Cerebellar nuclear complex (tissue), 1 donor: ENCODE data around the gene CGAS.
"Not testable (repeated sequence)": the region's sequence is repeated elsewhere in the genome, so short reads cannot be mapped to it uniquely, and the experiment has no call there.

Source experiments
- DNase-seq, 2 experiments: peaks; one replicate each; lab custom pipeline; 2025; lab: John Stamatoyannopoulos, UW

Gene CGAS

DNA sequence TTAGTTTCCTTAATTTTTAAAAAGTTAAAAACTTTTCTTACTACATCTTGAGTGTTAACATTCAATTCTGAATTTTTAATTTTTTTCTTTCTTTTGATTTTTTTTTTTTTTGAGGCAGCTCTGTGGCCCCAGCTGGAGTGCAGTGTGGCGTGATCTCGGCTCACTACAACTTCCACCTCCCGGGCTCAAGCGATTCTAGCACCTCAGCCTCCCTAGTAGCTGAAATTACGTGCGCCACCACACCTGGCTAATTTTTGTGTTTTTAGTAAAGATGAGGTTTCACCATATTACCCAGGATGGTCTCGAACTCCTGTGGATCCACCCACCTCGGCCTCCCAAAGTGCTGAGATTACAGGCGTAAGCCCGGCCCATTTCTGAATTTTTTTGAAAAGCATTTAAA is 56.2 kb downstream of the CGAS start:
- no peak for DNase-seq

DNA sequence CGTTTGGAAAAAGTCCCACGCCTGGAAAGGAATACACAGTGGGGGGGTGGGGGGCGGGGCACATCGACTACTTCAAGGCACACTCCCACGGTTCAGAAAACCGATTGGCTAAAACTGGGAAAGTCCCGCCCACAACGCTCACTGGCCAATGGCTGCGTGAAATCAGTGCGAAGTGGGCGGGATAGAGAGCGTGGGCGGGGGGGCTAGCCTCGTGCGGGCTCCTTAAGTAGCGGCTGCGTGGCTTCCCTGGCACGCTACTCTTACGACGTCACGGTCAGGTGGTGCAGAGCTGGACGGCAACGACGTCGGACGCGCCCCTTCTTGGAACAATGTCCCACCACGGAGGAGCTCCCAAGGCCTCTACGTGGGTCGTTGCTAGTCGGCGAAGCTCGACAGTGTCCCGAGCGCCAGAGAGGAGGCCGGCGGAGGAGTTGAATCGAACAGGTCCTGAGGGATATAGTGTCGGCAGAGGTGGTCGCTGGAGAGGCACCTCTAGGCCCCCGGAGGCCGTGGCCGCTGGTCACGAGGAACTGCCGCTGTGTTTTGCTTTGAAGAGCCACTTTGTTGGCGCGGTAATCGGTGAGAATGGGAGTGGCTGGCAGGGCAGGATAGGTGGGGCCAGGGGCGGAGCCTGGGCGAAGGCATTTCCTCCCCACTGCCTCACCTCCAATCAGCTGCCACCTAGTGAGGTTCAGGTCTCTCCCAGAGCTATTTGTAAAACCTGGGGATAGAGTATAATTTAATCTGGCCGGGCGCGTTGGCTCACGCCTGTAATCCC is 57.3 kb downstream of the CGAS start, which contains the start of gene DDX43:
TSS of gene DDX43 (plus strand) at position 252 of the 778 bp plus-strand sequence. CDS start at position 330, 78 bp downstream.
- DNase-seq, result no peak

DNA sequence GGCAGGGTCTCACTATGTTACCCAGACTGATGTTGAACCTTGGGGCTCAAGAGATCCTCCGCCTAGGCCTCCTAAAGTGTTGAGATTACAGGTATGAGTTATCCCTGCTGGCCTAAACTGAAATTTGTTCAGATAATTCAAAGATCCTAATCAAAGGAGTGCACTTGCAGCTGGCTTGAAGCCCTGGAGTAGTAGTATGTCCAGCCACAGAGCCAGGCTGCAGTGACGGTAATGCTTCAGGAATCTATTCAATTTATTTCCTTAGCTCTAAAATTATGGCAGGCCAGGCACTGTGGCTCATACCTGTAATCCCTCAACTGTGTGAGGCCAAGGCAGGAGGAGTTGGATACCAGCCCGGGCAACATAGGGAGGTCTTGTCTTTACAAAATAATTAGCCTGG is 58.8 kb downstream of the CGAS start:
- DNase-seq, result no peak

DNA sequence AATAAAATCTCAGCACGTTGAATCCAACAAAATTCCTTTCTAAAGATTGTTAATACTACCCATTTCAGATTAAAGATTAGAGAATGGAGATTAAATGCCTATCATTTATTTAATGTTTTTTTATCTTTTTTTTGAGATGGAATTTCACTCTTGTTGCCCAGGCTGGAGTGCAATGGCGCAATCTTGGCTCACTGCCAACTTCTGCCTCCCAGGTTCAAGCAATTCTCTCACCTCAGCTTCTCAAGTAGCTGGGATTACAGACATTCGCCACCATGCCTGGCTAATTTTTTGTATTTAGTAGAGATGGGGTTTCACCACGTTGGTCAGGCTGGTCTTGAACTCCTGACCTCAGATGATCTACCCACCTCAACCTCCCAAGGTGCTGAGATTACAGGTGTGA is 59.9 kb downstream of the CGAS start:
- not testable (repeated sequence) for DNase-seq

DNA sequence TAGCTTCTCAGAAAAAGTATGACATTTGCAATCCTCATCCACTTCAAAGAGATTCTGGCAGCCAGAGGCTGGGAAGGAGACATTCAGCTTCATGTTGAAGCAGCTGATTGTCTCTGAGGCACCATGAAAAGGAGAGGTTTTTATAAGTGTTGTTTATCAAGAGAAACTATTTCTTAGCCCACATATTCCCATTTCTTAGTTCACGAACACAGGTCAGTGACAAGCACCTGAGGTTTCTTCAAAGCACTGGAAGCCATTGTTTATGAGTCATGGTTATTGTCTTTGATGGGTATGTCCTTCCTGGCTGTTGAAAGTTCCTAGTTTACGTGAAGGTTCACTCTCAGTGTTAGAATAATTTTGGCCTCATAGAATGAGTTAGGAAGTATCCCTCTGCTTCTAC is 60.4 kb downstream of the CGAS start:
- DNase-seq, result no peak

DNA sequence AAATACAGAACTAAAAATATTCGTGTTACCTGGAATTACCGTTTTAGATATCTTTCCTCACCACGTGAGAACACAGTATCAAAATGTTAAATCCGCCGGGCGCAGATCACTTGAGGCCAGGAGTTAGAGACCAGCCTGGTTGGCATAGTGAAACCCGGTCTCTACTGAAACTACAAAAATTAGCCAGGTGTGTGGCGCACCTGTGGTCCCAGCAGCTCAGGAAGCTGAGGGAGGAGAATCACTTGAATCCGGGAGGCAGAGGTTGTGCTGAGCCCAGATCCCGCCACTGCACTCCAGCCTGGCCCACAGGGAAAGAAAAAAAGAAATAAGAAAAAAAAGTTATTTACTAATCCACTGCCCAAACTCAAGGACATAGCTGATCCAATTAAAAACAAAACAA is 62.2 kb downstream of the CGAS start:
- no peak for DNase-seq

DNA sequence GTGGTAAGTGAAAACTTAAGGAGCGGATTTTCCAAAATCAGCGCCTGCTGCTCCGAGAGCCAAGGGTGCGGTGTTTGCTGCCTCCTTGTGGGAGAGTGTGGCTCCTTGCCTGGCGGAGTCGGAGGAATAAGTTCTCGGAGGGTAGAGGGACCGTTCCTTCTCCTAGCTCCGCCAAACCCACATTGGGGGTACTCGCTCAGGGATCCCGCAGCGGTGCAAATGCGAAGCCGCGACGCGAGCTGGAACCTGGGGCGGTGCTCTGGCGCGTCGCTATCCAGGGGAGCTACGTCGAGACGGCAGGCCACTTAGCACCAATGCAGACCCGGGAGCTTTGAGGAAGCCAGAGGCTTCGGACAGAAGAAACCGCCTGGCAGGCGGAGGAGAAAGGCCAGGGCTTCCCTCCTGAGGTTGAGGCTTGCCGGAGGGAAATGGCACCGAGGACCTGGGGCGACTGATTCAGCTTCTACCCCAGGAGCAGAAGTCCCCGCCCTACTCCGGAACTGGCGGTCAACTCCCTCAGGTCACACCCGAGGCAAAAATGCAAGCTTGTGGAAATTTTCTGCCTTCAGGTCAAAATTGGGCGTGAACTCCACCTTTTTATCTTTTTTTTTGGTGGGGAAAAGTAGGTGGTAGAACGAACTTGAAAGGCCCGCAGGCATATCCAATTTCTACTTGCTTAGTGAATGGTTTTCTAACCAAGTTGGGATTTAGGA is 63.1 kb downstream of the CGAS start:
- peak in 1 of 2 experiments; percentile 55 for DNase-seq

DNA sequence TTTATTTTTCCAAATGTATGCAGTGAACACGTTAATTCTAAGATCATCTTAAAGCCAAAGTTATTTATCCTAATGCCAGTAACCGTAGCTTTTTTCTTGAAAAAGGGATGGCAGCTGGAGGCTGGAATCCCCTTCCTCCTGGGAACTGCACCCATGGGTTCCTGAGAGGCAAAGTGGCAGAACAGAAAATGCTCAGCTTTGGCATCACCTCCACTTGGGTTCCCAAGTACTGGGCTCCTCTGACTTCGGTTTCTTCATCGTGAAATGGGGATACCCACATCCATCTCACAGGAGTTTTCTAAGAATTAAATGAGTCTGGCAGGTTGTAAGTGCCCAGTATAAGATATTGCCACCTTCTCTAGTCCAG is 63.7 kb downstream of the CGAS start:
- no peak for DNase-seq

DNA sequence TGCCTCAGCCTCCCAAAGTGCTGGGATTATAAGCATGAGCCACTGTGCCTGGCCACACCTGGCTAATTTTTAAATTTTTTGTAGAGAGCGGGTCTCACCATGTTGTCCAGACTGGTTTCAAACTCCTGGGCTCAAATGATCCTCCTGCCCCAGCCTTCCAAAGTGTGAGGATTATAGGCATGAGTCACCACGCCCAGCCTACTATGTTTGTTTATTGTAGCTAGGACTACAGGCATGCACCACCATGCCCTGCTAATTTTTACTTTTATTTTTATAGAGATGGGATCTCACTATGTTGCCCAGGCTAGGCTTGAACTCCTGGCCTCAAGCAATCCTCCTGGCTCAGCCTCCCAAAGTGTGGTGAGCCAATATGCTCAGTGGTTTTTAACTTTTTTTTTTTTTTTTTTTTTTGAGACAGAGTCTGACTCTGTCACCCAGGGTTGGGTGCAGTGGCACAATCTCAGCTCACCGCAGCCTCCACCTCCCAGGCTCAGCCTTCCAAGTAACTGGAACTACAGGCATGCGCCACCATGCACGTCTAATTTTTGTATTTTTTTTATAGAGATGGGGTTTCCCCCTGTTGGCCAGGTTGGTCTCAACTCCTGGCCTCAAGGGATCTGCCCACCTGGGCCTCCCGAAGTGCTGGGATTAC is 69.5 kb downstream of the CGAS start:
- DNase-seq, result no peak

DNA sequence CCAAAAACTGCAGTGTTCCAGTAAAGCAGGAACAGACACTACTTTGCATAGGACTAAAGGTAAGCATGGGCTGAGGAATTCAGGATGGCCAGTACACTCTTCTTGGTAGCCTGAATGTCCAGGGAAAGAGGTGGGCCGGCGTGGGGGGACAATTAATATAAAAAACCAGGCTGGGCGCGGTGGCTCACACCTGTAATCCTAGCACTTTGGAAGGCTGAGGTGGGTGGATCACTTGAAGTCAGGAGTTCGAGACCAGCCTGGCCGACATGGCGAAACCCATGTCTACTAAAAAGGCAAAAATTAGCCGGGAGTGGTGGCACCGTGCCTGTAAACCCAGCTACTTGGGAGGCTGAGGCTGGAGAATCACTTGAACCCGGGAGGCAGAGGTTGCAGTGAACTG is 70.6 kb downstream of the CGAS start:
- not testable (repeated sequence) for DNase-seq

DNA sequence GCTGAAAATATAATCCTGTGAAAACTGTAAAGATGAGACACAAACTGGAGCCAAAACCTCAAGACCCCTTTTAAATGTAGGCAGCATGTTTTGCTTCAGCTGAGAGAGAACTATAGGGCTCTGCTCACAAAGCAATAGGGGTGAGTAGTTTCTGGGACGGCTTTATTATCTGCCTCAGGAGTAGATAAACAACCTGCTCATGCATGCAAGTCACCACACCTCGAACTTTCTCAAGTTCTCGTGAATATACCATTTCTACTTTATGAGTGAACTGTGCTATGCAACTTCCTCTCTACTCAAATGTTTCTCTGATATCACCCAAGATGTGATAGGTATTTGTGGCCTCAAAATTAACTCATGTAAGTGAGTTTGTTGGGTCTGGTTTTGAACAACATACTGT is 74.9 kb downstream of the CGAS start:
- no peak for DNase-seq

DNA sequence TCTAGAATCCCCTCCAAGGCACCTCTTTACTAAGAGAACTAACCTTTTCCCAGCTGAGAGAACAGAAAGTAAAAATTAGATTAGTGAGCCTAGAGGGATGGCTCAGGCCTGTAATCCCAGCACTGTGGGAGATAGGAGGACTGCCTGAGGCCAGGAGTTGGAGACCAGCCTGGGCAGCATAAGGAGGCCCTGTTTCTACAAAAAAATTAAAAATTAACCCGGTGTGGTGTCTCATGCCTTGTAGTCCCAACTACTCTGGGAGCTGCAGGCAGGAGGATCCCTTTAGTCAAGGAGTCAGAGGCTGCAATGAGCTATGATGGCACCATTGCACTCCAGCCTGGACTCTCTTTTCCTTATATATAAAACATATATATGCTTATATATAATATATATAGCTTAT is 76.9 kb downstream of the CGAS start:
- DNase-seq, result peak in 1 of 2 experiments; percentile 32
